Ovary (tissue), 3 donors: ENCODE data around the gene PKM.

ENCODE experiments used
- POLR2A ChIP-seq: fragments of 450-650 bp; IDR thresholded peaks from one replicate; pipeline ENCODE4 v1.6.1; 2017; ENCODE audit warnings: antibody characterized with exemption, mild to moderate bottlenecking, moderate library complexity
- TF ChIP-seq, protein P1 (sequence below), 3 donors: fragments of 450-650 bp in 2 of 3; fragments of 200-600 bp in 1 of 3; IDR thresholded peaks; one replicate each; pipeline versions ENCODE4 v1.5.1 to v1.8.0; 2016 to 2022; ENCODE audit warnings: antibody characterized with exemption in 3 of 3, mild to moderate bottlenecking in 1 of 3
- donor health status: DM: no; HTN: no; CAD: no.

DNA sequence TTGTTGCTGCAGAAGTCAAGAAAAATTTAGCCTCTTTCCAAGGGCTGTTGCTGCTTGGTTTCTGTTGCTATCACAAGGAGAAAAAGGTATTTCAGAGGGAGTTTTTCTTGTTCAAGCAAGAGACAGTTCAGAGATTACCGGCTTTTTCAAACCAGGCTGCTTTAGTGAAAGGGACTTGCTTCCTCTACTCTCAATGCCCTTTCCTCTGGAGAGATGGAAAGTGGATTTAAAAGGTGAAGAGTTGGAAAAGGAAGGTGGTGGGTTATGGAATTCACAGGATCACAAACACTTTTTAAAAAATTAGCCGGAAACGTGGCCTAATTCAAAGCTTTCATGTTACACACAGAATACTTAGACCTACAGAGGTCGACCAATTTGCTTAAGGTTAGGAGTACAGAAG, 40.2 kb upstream of the PKM start:
- TF ChIP-seq, protein P1, sequence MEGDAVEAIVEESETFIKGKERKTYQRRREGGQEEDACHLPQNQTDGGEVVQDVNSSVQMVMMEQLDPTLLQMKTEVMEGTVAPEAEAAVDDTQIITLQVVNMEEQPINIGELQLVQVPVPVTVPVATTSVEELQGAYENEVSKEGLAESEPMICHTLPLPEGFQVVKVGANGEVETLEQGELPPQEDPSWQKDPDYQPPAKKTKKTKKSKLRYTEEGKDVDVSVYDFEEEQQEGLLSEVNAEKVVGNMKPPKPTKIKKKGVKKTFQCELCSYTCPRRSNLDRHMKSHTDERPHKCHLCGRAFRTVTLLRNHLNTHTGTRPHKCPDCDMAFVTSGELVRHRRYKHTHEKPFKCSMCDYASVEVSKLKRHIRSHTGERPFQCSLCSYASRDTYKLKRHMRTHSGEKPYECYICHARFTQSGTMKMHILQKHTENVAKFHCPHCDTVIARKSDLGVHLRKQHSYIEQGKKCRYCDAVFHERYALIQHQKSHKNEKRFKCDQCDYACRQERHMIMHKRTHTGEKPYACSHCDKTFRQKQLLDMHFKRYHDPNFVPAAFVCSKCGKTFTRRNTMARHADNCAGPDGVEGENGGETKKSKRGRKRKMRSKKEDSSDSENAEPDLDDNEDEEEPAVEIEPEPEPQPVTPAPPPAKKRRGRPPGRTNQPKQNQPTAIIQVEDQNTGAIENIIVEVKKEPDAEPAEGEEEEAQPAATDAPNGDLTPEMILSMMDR (IDR thresholded peaks at IDR 0.05) = no peak
- no peak for TF ChIP-seq POLR2A
